Upper lobe of left lung (tissue), 4 donors: ENCODE data around the gene HSF4.

Experiments used
- CTCF ChIP-seq, 6 experiments: fragments of 450-650 bp in 4 of 6; fragments of 200-600 bp in 2 of 6; sonication (generic) in 2 of 6; IDR thresholded peaks; one replicate each; pipeline ENCODE4 v1.5.1; 2016 to 2019; ENCODE audit warnings: antibody characterized with exemption in 6 of 6
- EP300 ChIP-seq, 4 donors: sonication (generic); formaldehyde crosslinking; IDR thresholded peaks; one replicate each; pipeline ENCODE4 v1.5.1; 2017; ENCODE audit warnings: antibody characterized with exemption in 4 of 4, control low read depth in 2 of 4
- POLR2A ChIP-seq, 4 donors: fragments of 450-650 bp; IDR thresholded peaks; one replicate each; pipeline ENCODE4 v1.5.1; 2016 to 2017; ENCODE audit warnings: antibody characterized with exemption in 4 of 4, mild to moderate bottlenecking in 2 of 4
- POLR2AphosphoS5 ChIP-seq, 2 donors: sonication (generic); formaldehyde crosslinking; IDR thresholded peaks; one replicate each; pipeline ENCODE4 v1.5.1; 2017; ENCODE audit warnings: antibody characterized with exemption in 2 of 2

GRCh38 chr16:67184453-67184994, 20.0 kb downstream of the HSF4 start:
- TF ChIP-seq POLR2A (IDR thresholded peaks at IDR 0.05) (no peak), POLR2AphosphoS5 (IDR thresholded peaks at IDR 0.05) (no peak), CTCF (IDR thresholded peaks at IDR 0.05) (no peak), EP300 (IDR thresholded peaks at IDR 0.05) (no peak)
